GM23338 (cell line): ENCODE results near the gene NPHS2.

Experiments used
- CREB1 ChIP-seq: fragments of 250-450 bp; sonication (Bioruptor Pico); IDR thresholded peaks from 2 replicates; pipeline ENCODE4 v1.5.0; 2020; ENCODE audit warnings: low read depth, mild to moderate bottlenecking, moderate library complexity
- EZH2 ChIP-seq: fragments of 200-600 bp; sonication (generic); IDR thresholded peaks from one replicate; pipeline ENCODE4 v1.8.0; 2017; ENCODE audit warnings: antibody characterized with exemption, mild to moderate bottlenecking, low read depth; ENCODE audit not compliant: unreplicated experiment
- EZH2phosphoT487 ChIP-seq: fragments of 200-600 bp; sonication (generic); IDR thresholded peaks from one replicate; pipeline ENCODE4 v1.8.1; 2018; ENCODE audit warnings: antibody characterized with exemption; ENCODE audit not compliant: unreplicated experiment
- JUNB ChIP-seq: IDR thresholded peaks from one replicate; pipeline ENCODE4 v1.6.1; 2016; ENCODE audit warnings: antibody characterized with exemption; ENCODE audit not compliant: unreplicated experiment
- NANOG ChIP-seq: IDR thresholded peaks from 2 replicates; pipeline ENCODE4 v1.6.1; 2016; ENCODE audit warnings: antibody characterized with exemption, borderline replicate concordance
- POLR2AphosphoS5 ChIP-seq: IDR thresholded peaks from 2 replicates; pipeline ENCODE4 v1.6.1; 2016; ENCODE audit warnings: antibody characterized with exemption, low read depth
- STAT1 ChIP-seq: IDR thresholded peaks from one replicate; pipeline ENCODE4 v1.6.1; 2016; ENCODE audit warnings: antibody characterized with exemption; ENCODE audit not compliant: unreplicated experiment
- ZNF114 ChIP-seq: fragments of 250-450 bp; sonication (Bioruptor Pico); IDR thresholded peaks from 2 replicates; pipeline ENCODE4 v1.5.0; 2020; ENCODE audit warnings: mild to moderate bottlenecking, moderate library complexity
- ZNF331 ChIP-seq: fragments of 250-450 bp; sonication (Bioruptor Pico); IDR thresholded peaks from 2 replicates; pipeline ENCODE4 v1.5.0; 2020; ENCODE audit warnings: low read depth, mild to moderate bottlenecking, moderate library complexity
- TF ChIP-seq, protein P1 (sequence below), 2 experiments: fragments of 200-600 bp in 1 of 2; sonication (generic) in 1 of 2; conservative IDR thresholded peaks; 2 replicates each; pipeline versions ENCODE4 v1.5.1 to v1.6.1; 2016 to 2017; ENCODE audit warnings: antibody characterized with exemption in 2 of 2, low read depth in 2 of 2, mild to moderate bottlenecking in 2 of 2, moderate library complexity in 1 of 2
- TF ChIP-seq, protein P2 (sequence below): IDR thresholded peaks from one replicate; pipeline ENCODE4 v1.6.1; 2018; ENCODE audit warnings: antibody characterized with exemption; ENCODE audit not compliant: unreplicated experiment
- TF ChIP-seq, protein P3 (sequence below): IDR thresholded peaks from 2 replicates; pipeline ENCODE4 v1.6.1; 2016; ENCODE audit warnings: antibody characterized with exemption
- TF ChIP-seq, protein P4 (sequence below): fragments of 250-450 bp; sonication (Bioruptor Pico); IDR thresholded peaks from 2 replicates; pipeline ENCODE4 v1.5.0; 2020; ENCODE audit warnings: mild to moderate bottlenecking, moderate library complexity

DNA sequence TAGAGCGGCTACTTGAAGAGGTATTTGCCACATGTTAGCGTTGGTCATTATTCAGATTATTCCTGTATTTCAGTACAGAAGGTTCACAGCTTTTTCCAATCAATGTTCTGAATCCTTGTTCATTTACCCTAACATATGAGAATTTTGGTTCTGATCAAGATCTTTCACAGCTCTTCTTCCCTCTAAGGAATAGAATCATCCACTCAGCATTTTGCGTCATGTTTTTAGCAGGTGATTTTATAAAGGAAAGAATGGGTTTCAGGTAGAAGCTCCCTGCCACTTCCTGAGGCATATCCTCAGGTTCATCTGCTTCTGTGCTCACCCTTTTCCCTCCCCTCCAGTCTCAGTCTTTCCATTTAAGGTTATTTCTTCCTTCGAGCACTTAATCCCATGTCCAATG, 66.4 kb downstream of the NPHS2 start:
- TF ChIP-seq, protein P1, sequence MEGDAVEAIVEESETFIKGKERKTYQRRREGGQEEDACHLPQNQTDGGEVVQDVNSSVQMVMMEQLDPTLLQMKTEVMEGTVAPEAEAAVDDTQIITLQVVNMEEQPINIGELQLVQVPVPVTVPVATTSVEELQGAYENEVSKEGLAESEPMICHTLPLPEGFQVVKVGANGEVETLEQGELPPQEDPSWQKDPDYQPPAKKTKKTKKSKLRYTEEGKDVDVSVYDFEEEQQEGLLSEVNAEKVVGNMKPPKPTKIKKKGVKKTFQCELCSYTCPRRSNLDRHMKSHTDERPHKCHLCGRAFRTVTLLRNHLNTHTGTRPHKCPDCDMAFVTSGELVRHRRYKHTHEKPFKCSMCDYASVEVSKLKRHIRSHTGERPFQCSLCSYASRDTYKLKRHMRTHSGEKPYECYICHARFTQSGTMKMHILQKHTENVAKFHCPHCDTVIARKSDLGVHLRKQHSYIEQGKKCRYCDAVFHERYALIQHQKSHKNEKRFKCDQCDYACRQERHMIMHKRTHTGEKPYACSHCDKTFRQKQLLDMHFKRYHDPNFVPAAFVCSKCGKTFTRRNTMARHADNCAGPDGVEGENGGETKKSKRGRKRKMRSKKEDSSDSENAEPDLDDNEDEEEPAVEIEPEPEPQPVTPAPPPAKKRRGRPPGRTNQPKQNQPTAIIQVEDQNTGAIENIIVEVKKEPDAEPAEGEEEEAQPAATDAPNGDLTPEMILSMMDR (conservative IDR thresholded peaks at IDR 0.05; ENCODE audit: low read depth in 2 of 2) = no peak
- TF ChIP-seq, protein P2, sequence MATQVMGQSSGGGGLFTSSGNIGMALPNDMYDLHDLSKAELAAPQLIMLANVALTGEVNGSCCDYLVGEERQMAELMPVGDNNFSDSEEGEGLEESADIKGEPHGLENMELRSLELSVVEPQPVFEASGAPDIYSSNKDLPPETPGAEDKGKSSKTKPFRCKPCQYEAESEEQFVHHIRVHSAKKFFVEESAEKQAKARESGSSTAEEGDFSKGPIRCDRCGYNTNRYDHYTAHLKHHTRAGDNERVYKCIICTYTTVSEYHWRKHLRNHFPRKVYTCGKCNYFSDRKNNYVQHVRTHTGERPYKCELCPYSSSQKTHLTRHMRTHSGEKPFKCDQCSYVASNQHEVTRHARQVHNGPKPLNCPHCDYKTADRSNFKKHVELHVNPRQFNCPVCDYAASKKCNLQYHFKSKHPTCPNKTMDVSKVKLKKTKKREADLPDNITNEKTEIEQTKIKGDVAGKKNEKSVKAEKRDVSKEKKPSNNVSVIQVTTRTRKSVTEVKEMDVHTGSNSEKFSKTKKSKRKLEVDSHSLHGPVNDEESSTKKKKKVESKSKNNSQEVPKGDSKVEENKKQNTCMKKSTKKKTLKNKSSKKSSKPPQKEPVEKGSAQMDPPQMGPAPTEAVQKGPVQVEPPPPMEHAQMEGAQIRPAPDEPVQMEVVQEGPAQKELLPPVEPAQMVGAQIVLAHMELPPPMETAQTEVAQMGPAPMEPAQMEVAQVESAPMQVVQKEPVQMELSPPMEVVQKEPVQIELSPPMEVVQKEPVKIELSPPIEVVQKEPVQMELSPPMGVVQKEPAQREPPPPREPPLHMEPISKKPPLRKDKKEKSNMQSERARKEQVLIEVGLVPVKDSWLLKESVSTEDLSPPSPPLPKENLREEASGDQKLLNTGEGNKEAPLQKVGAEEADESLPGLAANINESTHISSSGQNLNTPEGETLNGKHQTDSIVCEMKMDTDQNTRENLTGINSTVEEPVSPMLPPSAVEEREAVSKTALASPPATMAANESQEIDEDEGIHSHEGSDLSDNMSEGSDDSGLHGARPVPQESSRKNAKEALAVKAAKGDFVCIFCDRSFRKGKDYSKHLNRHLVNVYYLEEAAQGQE = no peak
- TF ChIP-seq EZH2 (no peak), ZNF331 (CRISPR knock-in tag) (no peak), STAT1 (no peak), POLR2AphosphoS5 (no peak), JUNB (no peak), CREB1 (CRISPR knock-in tag) (no peak), EZH2phosphoT487 (no peak), ZNF114 (CRISPR knock-in tag) (no peak), NANOG (no peak)
- TF ChIP-seq, protein P3, sequence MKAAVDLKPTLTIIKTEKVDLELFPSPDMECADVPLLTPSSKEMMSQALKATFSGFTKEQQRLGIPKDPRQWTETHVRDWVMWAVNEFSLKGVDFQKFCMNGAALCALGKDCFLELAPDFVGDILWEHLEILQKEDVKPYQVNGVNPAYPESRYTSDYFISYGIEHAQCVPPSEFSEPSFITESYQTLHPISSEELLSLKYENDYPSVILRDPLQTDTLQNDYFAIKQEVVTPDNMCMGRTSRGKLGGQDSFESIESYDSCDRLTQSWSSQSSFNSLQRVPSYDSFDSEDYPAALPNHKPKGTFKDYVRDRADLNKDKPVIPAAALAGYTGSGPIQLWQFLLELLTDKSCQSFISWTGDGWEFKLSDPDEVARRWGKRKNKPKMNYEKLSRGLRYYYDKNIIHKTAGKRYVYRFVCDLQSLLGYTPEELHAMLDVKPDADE = no peak
- TF ChIP-seq, protein P4, sequence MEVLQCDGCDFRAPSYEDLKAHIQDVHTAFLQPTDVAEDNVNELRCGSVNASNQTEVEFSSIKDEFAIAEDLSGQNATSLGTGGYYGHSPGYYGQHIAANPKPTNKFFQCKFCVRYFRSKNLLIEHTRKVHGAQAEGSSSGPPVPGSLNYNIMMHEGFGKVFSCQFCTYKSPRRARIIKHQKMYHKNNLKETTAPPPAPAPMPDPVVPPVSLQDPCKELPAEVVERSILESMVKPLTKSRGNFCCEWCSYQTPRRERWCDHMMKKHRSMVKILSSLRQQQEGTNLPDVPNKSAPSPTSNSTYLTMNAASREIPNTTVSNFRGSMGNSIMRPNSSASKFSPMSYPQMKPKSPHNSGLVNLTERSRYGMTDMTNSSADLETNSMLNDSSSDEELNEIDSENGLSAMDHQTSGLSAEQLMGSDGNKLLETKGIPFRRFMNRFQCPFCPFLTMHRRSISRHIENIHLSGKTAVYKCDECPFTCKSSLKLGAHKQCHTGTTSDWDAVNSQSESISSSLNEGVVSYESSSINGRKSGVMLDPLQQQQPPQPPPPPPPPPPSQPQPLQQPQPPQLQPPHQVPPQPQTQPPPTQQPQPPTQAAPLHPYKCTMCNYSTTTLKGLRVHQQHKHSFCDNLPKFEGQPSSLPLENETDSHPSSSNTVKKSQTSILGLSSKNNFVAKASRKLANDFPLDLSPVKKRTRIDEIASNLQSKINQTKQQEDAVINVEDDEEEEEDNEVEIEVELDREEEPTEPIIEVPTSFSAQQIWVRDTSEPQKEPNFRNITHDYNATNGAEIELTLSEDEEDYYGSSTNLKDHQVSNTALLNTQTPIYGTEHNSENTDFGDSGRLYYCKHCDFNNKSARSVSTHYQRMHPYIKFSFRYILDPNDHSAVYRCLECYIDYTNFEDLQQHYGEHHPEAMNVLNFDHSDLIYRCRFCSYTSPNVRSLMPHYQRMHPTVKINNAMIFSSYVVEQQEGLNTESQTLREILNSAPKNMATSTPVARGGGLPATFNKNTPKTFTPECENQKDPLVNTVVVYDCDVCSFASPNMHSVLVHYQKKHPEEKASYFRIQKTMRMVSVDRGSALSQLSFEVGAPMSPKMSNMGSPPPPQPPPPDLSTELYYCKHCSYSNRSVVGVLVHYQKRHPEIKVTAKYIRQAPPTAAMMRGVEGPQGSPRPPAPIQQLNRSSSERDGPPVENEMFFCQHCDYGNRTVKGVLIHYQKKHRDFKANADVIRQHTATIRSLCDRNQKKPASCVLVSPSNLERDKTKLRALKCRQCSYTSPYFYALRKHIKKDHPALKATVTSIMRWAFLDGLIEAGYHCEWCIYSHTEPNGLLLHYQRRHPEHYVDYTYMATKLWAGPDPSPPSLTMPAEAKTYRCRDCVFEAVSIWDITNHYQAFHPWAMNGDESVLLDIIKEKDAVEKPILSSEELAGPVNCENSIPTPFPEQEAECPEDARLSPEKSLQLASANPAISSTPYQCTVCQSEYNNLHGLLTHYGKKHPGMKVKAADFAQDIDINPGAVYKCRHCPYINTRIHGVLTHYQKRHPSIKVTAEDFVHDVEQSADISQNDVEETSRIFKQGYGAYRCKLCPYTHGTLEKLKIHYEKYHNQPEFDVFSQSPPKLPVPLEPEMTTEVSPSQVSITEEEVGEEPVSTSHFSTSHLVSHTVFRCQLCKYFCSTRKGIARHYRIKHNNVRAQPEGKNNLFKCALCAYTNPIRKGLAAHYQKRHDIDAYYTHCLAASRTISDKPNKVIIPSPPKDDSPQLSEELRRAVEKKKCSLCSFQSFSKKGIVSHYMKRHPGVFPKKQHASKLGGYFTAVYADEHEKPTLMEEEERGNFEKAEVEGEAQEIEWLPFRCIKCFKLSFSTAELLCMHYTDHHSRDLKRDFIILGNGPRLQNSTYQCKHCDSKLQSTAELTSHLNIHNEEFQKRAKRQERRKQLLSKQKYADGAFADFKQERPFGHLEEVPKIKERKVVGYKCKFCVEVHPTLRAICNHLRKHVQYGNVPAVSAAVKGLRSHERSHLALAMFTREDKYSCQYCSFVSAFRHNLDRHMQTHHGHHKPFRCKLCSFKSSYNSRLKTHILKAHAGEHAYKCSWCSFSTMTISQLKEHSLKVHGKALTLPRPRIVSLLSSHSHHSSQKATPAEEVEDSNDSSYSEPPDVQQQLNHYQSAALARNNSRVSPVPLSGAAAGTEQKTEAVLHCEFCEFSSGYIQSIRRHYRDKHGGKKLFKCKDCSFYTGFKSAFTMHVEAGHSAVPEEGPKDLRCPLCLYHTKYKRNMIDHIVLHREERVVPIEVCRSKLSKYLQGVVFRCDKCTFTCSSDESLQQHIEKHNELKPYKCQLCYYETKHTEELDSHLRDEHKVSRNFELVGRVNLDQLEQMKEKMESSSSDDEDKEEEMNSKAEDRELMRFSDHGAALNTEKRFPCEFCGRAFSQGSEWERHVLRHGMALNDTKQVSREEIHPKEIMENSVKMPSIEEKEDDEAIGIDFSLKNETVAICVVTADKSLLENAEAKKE = no peak
